ENCODE results near the gene HAGHL.
"Not testable (repeated sequence)": the region's sequence is repeated elsewhere in the genome, so short reads cannot be mapped to it uniquely, and the experiment has no call there.

HAGHL gene

DNA sequence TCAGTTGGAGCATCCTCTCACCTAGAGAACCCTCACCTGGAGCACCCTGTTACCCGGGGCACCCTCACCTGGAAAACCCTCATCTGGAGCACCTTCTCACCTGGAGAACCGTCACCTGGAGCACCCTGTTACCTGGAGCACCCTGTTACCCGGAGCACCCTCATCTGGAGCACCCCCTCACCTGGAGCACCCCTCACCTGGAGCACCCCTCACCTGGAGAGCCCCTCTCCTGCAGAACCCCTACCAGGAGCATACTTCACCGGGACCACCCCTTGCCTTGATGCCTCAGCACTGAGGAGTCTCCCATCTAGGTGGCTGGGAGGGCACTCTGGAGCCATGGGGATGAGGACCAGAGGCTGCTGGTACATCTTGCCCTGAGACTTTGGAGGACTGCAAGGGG lies 17.9 kb upstream of the HAGHL start:
- DNase-seq, result no peak

DNA sequence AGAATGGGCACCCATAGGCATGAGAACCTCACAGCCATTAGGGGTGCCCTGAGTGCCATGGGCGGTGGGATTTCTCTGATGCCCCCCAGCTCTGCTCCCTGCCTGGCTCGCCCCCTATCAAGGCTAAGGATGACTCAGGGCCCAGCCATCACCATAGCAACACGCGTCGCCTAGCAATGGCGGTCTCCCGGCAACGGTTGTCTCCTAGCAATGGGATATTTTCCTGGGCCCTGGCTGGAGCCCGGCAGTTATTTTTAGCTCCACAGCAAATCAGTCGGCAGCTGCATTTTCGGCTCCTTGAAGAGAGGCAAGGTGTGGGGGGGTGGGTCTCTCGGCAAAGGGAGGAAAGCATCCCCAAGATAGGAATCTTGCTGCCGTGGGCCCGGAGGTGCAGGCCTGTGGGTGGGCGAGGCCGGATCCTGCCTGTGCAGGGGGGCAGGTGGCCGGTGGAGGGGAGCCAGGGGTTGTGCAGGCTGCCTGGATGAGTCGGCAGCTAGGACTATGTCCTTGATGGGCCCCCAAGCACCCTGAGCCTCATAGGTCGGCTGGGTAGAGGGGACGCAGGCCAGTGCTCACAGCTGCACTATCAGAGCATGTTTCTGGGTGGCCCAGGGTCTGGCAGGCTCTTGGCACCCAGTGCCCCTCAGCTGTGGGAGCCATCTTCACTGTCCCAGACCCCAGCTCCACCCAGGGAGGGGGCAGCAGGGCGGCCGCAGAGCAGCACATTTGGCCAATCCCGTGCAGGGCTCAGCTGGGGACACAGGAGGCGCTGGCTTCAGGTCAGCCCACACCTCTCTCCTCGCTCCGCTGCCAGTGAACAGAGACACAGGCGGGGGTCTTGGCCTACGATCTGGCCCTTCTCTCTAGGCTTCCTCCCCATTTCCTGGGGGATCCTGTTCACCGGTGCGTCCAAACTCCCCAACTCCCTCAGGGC lies 17.1 kb upstream of the HAGHL start:
- no peak for DNase-seq

DNA sequence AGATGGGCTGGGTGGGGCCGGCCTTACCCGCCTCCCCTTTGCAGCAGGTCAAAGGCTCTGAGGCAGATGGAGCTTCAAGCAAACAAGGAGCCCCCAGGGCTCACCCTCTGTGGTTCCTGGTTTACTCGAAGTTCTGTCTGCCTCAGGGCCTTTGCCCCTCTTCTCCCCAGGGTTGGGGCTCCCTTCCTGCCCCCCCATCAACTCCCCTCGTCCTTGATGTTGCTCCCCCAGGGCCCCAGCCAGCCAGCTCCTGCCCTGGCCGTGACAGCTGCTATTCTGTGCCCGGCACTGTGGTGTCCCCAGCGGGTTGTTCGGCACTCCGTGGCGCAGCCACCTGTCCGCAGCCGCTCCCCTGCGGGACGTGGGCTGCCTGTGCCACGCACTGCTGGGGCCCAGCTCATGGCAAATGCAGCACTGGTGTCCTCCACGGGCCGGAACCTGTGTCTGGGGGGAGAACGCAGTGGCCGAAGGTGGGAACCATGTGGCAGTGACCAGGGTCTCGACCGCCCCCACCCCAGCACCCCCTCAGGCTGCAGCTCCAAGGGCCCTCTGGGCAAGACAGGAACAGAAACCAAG lies 16.3 kb upstream of the HAGHL start:
- DNase-seq, result no peak

DNA sequence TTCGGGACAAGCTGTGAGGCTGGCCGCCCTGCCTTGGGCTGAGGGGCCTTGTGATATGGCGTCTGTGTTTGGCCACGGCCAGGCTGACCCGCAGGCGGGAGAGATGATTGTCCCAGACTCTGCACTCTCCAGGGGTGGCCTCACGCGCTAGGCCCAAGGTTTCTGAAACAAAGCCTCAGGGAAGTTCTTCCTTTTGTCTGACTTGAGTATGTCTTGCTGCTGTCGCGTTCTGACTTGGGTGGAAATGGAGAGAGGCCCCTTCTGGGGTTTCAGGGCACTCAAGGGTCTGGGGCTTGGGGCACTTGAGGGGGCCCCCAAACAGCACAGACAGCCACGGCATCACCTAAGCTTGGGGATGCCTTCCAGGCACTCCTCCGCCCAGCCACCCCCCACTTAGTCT lies 15.8 kb upstream of the HAGHL start:
- DNase-seq, result no peak

DNA sequence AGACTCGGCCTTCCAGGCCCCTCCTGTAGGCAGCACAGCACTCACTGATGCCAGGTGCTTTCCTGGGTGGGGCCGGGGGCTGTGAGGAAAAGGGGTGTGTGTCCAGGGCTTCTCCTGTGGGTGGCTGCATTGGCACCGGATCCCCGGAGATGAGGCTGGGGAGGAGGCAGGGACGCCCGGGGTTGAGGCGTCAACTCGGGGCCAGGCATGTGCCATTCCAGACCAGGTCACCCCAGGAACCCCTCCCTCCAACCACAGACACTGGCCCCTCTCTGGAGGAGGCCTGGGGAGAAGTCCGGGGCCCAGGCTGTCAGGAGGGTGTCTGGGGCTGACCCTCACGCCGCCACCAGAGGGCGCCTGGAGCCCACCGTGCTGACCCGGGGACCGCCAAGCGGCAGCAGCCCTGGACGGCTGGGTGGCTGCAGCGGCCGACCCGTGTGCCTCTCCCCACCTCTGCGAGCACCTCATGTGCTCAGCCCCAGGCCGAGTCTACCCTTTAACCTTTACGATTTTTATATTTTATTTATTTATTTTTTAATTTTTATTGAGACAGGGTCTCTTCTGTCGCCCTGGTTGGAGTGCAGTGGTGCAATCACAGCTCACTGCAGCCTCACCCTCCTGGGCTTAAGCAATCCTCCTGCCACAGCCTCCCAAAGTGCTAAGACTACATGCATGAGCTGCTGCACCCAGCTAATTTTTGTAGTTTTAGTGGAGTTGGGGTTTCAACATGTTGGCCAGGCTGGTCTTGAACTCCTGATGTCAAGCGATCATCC lies 15.2 kb upstream of the HAGHL start:
- no peak for DNase-seq

DNA sequence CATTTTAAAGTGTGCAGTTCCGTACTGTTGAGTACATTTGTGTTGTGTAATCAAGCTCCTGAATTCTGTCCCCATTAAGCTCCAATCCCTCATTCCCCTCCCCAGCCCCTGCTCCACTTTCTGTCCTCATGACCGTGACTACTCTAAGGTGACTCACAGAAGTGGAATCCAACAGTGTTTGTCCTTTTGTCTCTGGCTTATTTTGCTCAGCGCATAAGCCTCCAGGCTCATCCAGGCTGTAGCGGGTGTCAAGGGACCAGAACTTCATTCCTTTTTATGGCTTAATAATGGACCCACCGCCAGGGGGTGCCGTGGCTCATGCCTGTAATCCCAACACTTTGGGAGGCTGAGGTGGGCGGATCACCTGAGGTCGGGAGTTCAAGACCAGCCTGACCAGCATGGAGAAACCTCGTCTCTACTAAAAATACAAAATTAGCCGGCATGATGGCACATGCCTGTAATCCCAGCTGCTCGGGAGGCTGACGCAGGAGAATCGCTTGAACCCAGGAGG lies 14.1 kb upstream of the HAGHL start:
- not testable (repeated sequence) for DNase-seq

DNA sequence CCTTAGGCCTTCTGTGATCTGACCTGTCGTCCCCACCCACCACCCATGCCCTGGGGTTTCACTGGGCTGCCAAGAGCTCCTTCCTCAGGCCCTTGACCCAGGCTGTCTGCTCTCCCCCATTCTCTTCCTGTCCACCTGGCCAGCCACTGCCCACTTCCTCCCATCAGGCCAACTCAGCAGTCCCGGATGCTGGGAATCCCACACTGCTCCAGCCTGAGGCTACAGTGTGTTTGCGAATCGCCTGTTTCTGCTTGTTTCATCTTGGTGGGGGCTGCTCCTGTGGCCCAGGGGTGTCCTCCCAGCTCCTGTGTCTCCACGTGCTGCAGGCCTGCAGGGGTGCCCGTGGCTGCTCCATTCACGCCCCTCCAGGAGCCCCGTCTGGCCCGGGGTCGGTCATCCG lies 12.8 kb upstream of the HAGHL start:
- DNase-seq, result no peak

DNA sequence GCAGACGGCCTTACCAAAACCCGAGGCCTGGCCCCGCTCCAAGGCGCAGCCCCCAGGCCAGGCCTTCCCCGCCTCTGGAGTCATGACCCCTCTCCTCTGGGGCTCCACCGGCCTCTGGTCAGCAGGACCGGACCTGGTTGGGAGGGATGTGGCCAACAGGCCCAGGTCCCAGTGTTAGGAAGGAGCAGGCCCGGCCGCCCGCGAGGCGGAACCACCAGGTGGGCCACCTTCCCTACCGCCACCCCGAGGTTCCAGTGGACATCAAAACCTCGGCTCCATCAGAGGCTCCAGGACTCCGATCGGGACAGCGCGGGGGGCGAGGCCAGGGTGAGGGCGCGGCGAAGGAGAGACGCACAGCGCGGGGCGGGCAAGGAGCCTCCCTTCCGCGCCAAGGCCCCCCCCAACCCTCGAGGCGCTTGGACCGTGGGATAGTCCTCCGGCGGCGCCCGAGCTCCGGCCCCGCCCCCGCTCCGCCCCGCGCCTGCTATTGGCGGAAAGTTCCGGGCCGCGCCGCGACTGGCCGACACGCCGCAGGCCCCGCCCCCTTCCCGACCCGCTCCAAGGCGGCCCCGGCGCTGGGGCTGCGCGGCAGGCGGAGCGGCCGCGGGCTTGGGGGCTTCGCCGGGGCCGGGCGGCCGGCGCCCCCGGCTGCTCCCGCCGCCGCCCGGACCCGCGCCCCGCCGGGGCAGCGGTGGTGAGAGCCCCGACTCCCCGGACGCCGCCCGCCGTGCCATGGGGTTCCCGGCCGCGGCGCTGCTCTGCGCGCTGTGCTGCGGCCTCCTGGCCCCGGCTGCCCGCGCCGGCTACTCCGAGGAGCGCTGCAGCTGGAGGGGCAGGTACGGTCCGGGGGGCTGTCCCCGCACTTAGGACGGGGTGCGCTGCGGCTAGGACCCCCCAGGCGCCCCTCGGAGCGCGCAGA lies 12.1 kb upstream of the HAGHL start, which contains the start of gene METRN:
Gene METRN, plus strand, starts transcription at position 561 of the 919 bp plus-strand sequence. Its CDS starts 172 bp downstream, at position 733.
- peak; percentile 33 for DNase-seq

DNA sequence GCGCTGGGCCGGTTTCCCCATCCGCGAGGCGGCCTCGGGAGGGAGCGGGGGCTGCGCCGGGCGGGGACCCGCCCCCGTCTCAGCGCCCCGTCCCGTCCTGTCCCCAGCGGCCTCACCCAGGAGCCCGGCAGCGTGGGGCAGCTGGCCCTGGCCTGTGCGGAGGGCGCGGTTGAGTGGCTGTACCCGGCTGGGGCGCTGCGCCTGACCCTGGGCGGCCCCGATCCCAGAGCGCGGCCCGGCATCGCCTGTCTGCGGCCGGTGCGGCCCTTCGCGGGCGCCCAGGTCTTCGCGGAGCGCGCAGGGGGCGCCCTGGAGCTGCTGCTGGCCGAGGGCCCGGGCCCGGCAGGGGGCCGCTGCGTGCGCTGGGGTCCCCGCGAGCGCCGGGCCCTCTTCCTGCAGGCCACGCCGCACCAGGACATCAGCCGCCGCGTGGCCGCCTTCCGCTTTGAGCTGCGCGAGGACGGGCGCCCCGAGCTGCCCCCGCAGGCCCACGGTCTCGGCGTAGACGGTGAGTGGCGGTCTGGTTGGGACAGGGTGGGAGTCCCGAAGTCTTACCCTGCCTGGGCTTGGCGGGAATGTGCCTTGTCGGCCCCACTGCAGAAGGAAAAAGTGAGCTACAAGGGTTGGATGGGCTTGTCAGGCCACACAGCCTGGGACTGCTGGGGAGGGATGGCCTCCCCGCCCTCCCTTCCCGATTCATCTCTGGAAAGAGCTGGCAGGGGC lies 11.3 kb upstream of the HAGHL start:
- no peak for DNase-seq

DNA sequence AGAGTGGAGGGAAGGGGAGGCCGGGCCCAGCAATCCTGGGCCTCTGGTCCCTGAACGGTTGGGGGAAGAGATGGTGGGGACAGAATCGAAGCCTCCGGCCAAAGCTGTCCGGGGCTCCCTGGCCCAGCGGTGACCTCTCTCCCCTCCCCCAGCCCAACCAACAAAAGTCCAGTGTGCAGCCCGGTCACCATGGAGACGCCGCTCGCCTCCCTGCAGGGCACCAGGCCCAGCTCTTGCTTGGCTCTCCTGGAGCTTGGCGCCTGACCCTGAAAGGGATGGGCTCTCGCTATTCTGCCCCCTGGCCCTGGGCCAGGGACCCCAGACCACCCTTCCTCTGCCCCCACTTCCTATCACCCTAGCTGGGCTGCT lies 10.7 kb upstream of the HAGHL start:
- no peak for DNase-seq

DNA sequence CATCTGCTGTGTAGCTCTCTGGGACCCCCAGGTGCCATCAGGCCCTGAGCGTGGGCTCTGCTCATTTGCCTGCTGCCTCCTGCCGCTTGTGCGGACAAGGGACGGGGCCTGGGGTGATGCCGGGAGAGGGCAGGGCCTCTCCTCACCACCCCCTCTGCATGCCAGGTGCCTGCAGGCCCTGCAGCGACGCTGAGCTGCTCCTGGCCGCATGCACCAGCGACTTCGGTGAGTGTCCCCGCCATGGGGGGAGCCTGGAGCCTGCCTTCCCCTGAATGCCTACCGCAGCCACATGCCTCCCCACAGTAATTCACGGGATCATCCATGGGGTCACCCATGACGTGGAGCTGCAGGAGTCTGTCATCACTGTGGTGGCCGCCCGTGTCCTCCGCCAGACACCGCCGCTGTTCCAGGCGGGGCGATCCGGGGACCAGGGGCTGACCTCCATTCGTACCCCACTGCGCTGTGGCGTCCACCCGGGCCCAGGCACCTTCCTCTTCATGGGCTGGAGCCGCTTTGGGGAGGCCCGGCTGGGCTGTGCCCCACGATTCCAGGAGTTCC lies 10.1 kb upstream of the HAGHL start:
- no peak for DNase-seq

DNA sequence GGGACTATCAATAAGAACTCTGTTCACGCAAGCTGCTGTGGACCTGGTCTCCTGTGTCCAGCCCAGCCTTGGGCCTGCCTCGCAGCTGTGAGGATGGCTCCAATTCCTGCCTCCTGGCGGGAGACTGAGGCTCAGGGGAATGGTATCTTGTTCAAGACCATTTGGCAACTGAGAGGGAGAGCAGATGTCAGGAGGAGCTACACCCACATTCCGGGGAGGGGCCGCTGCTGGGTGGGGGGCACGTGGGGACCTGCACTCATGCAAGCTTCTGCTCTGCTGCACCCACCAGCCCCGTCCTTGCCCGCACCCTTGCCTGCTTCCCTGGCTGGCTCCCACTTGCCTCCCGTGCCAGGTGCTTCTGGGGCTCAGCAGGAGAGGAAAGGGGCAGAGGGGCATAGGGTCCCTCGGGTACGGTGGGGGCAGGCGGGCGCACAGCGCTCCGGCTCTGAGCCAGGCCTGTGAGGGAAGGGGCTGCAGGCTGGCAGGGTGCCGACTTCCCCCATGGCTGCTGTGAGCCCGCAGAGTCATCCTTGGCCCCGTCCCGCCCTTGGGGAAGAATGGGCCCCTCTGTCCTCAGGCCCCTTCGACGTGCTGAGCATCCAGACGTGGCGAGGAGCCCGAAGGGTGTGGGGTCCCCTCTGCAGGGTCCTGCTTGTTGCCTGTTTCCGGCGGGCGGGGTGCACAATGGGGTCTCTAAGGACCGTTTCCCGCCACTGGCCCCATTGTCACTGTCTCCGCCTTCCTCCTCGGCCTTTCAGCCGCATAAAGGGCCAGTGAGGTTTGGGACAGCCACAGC lies 9.3 kb upstream of the HAGHL start:
- DNase-seq, result no peak

DNA sequence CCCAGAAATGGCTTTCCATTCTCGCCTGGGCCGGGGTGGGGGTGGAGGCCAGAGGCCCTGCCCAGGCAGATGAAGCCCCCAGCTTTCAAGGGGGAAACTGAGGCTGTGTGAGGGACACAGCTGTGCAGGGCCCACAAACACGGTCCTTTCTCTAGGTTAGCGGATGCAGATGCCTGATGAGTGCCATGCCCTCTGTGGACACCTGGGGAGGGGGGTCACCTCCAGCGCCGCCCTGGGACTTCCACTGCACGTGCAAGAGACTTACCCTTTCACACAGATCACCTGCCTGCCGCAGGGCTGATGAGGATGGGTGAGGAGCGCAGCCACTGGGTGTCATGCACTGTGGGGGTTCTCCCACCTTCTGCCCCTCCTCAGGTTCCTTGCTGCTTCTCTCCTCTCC lies 8.5 kb upstream of the HAGHL start:
- no peak for DNase-seq

DNA sequence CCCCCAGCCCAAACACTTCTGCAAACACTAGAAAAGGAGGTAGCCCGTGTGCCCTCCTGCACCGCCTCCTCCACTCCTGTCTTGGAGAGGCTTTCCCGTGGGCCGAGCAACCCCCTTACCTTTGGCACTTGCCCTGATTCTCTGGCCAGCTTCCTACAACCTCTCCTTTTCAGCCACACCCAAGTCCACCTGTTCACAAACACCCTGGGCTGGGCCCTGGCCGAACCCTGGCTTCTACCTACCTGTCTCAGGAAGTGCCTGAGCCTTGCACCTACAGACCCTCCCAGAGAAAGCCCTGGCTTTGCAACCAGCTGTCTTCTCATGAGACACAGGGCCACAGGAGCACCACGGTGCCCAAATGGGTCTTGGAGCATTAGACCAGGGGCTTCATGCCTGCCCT lies 8.0 kb upstream of the HAGHL start:
- DNase-seq, result no peak

DNA sequence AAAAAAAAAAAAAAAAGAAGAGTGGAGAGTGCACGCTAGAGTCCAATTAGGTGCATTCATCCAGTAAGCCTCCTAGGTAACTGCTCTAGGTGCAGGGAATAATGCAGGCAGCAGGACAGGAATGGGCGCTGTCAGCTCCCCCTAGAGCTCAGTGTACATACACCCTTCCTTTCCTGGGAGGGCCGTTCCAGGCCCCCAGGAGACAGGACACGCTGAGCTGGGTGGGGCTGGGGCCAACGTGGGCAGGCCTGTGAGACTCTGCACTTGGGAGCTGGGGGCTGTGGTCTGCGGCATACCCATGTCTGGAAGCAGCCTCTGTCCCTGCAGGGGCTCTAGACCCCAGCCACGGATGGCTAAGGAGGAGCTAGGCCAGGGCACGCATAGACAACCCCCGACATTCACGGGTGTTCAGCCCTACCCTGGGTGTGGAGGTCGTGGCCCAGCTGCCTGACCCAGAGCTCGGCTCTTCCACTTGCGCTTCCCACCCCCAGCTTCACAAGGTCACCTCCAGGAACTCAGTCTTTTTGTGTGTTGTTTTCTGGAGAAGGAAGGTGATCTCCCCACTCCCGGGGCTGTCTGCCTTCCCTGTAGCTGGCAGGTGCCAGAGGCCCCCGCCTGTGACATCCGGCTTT lies 7.0 kb upstream of the HAGHL start:
- DNase-seq, result no peak

DNA sequence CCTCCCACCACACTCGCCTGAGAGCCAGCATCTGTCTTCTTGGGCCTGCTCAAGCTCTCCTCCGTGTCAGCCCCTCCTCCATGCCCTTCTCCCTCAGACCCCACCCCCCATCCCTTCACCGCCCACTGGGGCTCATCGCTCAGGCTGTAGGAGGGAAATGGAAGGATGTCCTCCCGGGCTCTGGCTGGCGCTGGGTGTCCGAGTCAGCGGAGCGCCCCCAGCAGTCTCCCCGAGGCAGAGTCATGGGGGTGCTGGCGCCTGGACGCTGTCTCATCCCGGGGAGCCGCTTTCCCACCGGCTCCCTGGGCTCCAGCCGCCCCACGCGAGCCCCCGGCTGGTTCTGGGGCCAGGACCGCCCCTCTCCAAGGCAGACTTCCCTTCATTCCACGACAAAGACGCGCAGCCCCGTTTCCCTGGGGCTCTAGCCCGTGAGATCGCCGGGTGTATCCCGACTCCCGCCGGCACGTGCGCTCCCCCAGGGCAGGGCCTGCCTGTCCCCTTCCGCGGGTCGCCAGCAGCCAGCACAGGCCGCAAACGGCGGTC lies 6.4 kb upstream of the HAGHL start:
- DNase-seq, result peak; percentile 74

DNA sequence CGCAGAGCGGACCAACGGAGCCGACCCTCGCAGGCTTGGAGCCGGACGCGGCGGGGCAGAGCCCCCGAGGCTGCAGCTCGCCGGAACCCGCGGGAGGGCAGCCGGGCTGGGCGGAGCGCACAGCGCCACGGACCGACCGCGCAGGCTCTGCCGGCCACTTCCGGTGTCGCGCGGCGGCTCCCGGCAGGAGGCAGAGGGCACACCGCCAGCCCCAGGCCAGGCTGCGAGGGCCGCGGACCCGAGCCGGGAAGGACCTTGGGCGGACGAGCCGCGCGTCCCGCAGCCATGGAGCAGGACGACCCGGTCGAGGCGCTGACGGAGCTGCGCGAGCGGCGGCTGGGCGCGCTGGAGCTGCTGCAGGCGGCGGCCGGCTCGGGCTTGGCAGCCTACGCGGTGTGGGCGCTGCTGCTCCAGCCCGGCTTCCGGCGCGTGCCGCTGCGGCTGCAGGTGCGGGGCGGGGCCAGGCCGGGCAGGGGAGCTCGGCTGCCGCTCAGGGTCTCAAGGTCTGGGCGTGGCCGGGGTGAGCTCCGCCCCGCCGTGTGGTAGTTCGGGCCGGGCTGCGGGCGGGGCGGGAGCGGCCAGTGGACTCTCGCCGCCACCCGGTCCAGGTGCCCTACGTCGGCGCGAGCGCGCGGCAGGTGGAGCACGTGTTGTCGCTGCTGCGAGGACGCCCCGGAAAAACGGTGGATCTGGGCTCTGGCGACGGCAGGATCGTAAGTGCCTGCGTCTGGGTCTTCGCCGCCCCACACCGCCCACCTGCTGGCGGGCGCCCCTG lies 5.7 kb upstream of the HAGHL start, which contains the start of gene ANTKMT:
Gene ANTKMT, plus strand, starts transcription at position 157 of the 775 bp plus-strand sequence. Its CDS starts 129 bp downstream, at position 286.
- peak; percentile 76 for DNase-seq

DNA sequence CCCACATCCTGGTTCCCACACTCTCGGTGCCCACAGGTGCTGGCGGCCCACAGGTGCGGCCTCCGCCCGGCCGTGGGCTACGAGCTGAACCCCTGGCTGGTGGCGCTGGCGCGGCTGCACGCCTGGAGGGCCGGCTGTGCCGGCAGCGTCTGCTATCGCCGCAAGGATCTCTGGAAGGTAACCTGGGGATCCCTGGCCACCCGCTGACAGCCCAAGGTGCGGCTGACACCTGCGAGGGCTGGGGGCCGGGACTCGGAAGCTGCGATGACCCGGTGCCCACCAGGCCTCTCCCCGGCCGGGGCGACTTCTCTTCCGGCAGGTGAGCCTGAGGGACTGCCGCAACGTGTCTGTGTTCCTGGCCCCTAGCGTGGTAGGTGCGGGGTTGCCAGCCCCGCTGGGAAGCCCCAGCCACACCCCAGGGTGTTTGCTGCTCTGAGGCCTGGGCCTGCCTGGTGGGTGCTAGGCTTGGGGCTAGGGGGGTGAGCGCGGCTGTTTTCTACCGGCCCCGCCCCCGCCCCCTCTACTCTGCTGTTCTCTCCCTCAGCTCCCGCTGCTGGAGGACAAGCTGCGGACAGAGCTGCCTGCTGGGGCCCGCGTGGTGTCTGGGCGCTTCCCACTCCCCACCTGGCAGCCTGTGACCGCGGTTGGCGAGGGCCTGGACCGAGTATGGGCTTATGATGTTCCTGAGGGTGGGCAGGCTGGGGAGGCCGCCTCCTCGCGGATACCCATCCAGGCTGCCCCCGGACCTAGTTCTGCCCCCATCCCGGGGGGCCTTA lies 5.0 kb upstream of the HAGHL start:
- DNase-seq, result no peak
